Measurements from ENCODE around the gene TMEM248. TPM values are rescaled to one million over a fixed set of nuclear protein-coding genes. Genes with fewer than 3 reads are reported as not detected.
A peak's percentile ranks its signal among the peaks of the same experiment; 100 is the strongest.

TMEM248 gene
- total and polyA plus RNA-seq, 2 of the 8 experiments (the other 6 are each of a cell fraction or from before 2014, with no cell fraction given) = 63.6 to 126 TPM

DNA sequence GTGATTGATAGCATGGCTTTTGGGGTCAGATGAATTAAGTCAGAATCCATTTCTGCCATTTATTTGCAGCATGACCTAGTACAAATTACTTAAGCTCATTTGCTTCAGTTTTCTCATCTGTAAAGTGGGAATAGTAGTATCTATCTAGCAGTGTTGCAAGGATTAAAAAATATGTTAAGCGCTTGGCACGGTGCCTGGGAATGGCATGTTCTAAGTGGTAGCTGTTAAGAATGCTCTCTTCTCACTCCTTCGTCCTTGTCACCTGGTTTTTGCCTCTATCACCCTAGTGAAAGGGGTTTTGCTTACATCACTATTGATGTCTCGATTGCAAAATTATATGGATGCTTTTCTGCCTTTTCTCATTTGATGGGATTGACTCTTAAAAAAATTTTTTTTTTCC, 7.4 kb downstream of the TMEM248 start:
- FAIRE-seq = no peak
- TF ChIP-seq RNF2 (IDR thresholded peaks at IDR 0.05; ENCODE audit: borderline replicate concordance, low read depth, low read length, missing control alignments, poor library complexity, severe bottlenecking) (no peak), SP4 (IDR thresholded peaks at IDR 0.05; ENCODE audit: low read length) (no peak), SIN3A (conservative IDR thresholded peaks at IDR 0.05 in 1 of 2, IDR thresholded peaks at IDR 0.05 in 1 of 2; ENCODE audit: low read depth in 1 of 2, low read length in 2 of 2) (no peak), TAF7 (optimal IDR thresholded peaks at IDR 0.05; ENCODE audit: borderline replicate concordance, low read depth, low read length) (no peak), CHD2 (IDR thresholded peaks at IDR 0.05; ENCODE audit: low read length) (no peak), MAFK (IDR thresholded peaks at IDR 0.05; ENCODE audit: low read depth, low read length) (no peak), RXRA (IDR thresholded peaks at IDR 0.05; ENCODE audit: insufficient read depth, low read depth, low read length) (no peak), KDM1A (IDR thresholded peaks at IDR 0.05; ENCODE audit: borderline replicate concordance, low read length) (no peak), RAD21 (IDR thresholded peaks at IDR 0.05 in 1 of 2, conservative IDR thresholded peaks at IDR 0.05 in 1 of 2; ENCODE audit: low read depth in 2 of 2, low read length in 2 of 2) (no peak), CBX5 (IDR thresholded peaks at IDR 0.05; ENCODE audit: low read depth, low read length) (no peak), EGR1 (IDR thresholded peaks at IDR 0.05; ENCODE audit: borderline replicate concordance, low read depth, low read length) (no peak)

More for the DNA sequence above, 7.4 kb downstream of the TMEM248 start:
- H4K91ac ChIP-seq (replicated peaks; ENCODE audit: insufficient read length, low read length) = no peak overlapping the region
- no peak overlapping the region for H4K5ac ChIP-seq (ENCODE audit: insufficient read length, low read depth, low read length)
- H2BK12ac ChIP-seq (ENCODE audit: low read depth, low read length) = no peak overlapping the region
- no peak overlapping the region for H3K18ac ChIP-seq (ENCODE audit: extremely low read depth, low read length)
- ChIA-PET CTCF (ENCODE audit: partially characterized antibody) (interaction anchor here (0.6 to 1.1 kb wide), 4 partner anchors 23 to 727 kb away, joined by 3 to 4 read pairs (median 3); no protein-coding TSS in a partner anchor), POLR2A (ENCODE audit: partially characterized antibody) (interaction anchor here (1.1 kb wide), 1 partner anchor 83 kb away, joined by 3 read pairs; no protein-coding TSS in a partner anchor)
- DNase-seq (ENCODE audit: low read depth in 1 of 2, low spot score in 2 of 2) = no peak
- no peak overlapping the region for H2BK15ac ChIP-seq (ENCODE audit: low read length)
- H4K8ac ChIP-seq (ENCODE audit: extremely low read depth, insufficient read depth, low read length) = no peak overlapping the region
- WGBS, 2 experiments (ENCODE audit: extremely low coverage in 1 of 2, insufficient coverage in 1 of 2, insufficient read length in 1 of 2, insufficient replicate concordance in 2 of 2, low coverage in 1 of 2, low lambda C conversion rate in 2 of 2, missing lambda C conversion rate in 1 of 2) = 88% methylated on average over 4 of the region's 4 CpGs; no CpG with 5 or more reads in 1 of the 2 experiments
- H2AK5ac ChIP-seq (ENCODE audit: low read depth, low read length) = no peak overlapping the region
- no peak overlapping the region for H2AFZ ChIP-seq (ENCODE audit: low read length)
- no peaks in the 10 kb centered on the region for H3K23me2 ChIP-seq (ENCODE audit: low read depth, low read length)
- H3K4ac ChIP-seq (replicated peaks; ENCODE audit: insufficient read length, low read depth, low read length) = no peak overlapping the region
- no peak overlapping the region for H2BK5ac ChIP-seq (ENCODE audit: low read depth, low read length)
- H2BK120ac ChIP-seq (replicated peaks; ENCODE audit: low read depth, low read length) = peak overlapping the region; percentile 77
- no peak overlapping the region for H3K4me2 ChIP-seq (ENCODE audit: insufficient read depth in 1 of 2, low read depth in 2 of 2, low read length in 2 of 2)
- H3K9ac ChIP-seq (replicated peaks in 1 of 4; ENCODE audit: extremely low read depth in 1 of 4, low read depth in 3 of 4, low read length in 3 of 4) = no peak overlapping the region
- peaks cover 0 to 6% (median 0%) of the 10 kb centered on the region in 4 experiments; a peak in 2 of 8 replicates for H3K36me3 ChIP-seq (ENCODE audit: control insufficient read depth in 2 of 4, insufficient read depth in 4 of 4, low read length in 3 of 4)
- H3K9me3 ChIP-seq (ENCODE audit: insufficient read depth in 2 of 2, low read depth in 1 of 2, low read length in 1 of 2) = no peaks in the 10 kb centered on the region
- no peak overlapping the region for H3K56ac ChIP-seq (replicated peaks; ENCODE audit: insufficient read length, low read depth, low read length)
- peaks cover 3 to 8% (median 4%) of the 10 kb centered on the region in 4 experiments; a peak in 6 of 7 replicates for H3K4me1 ChIP-seq (replicated peaks in 1 of 4; ENCODE audit: control insufficient read depth in 3 of 4, insufficient read depth in 4 of 4, low read length in 3 of 4)
- H3K79me1 ChIP-seq (ENCODE audit: low read depth, low read length) = peaks cover 12% of the 10 kb centered on the region
- H3K14ac ChIP-seq (ENCODE audit: insufficient read length) = no peak overlapping the region
- no peak overlapping the region for H3K4me3 ChIP-seq (ENCODE audit: extremely low read depth in 1 of 4, insufficient read depth in 2 of 4, low read depth in 3 of 4, low read length in 4 of 4)
- peaks cover 2 to 89% of the 10 kb centered on the region in 2 experiments for H3K79me2 ChIP-seq (ENCODE audit: control insufficient read depth in 1 of 2, insufficient read depth in 2 of 2, low read length in 2 of 2)
- no peak overlapping the region for H3K27ac ChIP-seq (ENCODE audit: low read depth, low read length)
- H3K27me3 ChIP-seq (replicated peaks in 1 of 4; ENCODE audit: control insufficient read depth in 3 of 4, extremely low read depth in 1 of 4, insufficient read depth in 3 of 4, low read length in 3 of 4) = no peaks in the 10 kb centered on the region
- peaks cover 4 to 12% of the 10 kb centered on the region in 2 experiments for H4K20me1 ChIP-seq (replicated peaks in 1 of 2; ENCODE audit: control insufficient read depth in 1 of 2, insufficient read depth in 2 of 2, low read length in 2 of 2)
- H2BK20ac ChIP-seq (ENCODE audit: low read length) = no peak overlapping the region
- H3K23ac ChIP-seq (ENCODE audit: insufficient read length) = no peak overlapping the region

All from H1 (cell line).